HG03039 (cell line): ENCODE measurements around the gene HPX.

Source experiments
- ATAC-seq: cut with Tn5 transposase; IDR thresholded peaks from one replicate; pipeline ENCODE4 v1.9.1; 2021; ENCODE audit warnings: mild to moderate bottlenecking, moderate library complexity; ENCODE audit not compliant: unreplicated experiment

Gene HPX

GRCh38 chr11:6418557-6419008 is 22.2 kb downstream of the HPX start:
- ATAC-seq = no peak

GRCh38 chr11:6417907-6418556 is 22.8 kb downstream of the HPX start:
- ATAC-seq = no peak

- ATAC-seq = no peak
These were observed 25.0 kb downstream of the HPX start for GRCh38 chr11:6415797-6416196.

- ATAC-seq = no peak
These were observed 25.9 kb downstream of the HPX start for GRCh38 chr11:6414874-6415328.

- no peak for ATAC-seq
These were observed 27.0 kb downstream of the HPX start for GRCh38 chr11:6413791-6414201.

- ATAC-seq = no peak
These were observed 29.2 kb downstream of the HPX start for GRCh38 chr11:6411594-6412031.

- no peak for ATAC-seq
These were observed 29.9 kb downstream of the HPX start for GRCh38 chr11:6410695-6411430.

- ATAC-seq = no peak
These were observed 34.4 kb downstream of the HPX start for GRCh38 chr11:6406370-6406769.

- ATAC-seq = no peak
These were observed 34.9 kb downstream of the HPX start for GRCh38 chr11:6405846-6406245.

- ATAC-seq = no peak
These were observed 35.6 kb downstream of the HPX start for GRCh38 chr11:6405052-6405667.

GRCh38 chr11:6404342-6405051 is 36.3 kb downstream of the HPX start:
- ATAC-seq = no peak

GRCh38 chr11:6403539-6403938 is 37.2 kb downstream of the HPX start:
- ATAC-seq = no peak

- ATAC-seq = peak; percentile 91
These were observed 38.2 kb downstream of the HPX start for GRCh38 chr11:6402561-6402981.

GRCh38 chr11:6402061-6402470 is 38.7 kb downstream of the HPX start:
- peak; percentile 37 for ATAC-seq

GRCh38 chr11:6401464-6401863 is 39.3 kb downstream of the HPX start:
- ATAC-seq = no peak

GRCh38 chr11:6400431-6401345 is 40.1 kb downstream of the HPX start:
- no peak for ATAC-seq

GRCh38 chr11:6397636-6398035 is 43.2 kb downstream of the HPX start:
- no peak for ATAC-seq

GRCh38 chr11:6397156-6397555 is 43.6 kb downstream of the HPX start:
- no peak for ATAC-seq

- no peak for ATAC-seq
These were observed 45.2 kb downstream of the HPX start for GRCh38 chr11:6395470-6396060.
